GM12801 (cell line): ENCODE measurements around the gene FRRS1L.

Experiments used
- TF ChIP-seq, protein P1 (sequence below): IDR thresholded peaks from one replicate; pipeline ENCODE4 v1.5.1; 2011; ENCODE audit warnings: control low read depth; ENCODE audit not compliant: insufficient read length; ENCODE audit errors: extremely low read depth

FRRS1L gene

DNA sequence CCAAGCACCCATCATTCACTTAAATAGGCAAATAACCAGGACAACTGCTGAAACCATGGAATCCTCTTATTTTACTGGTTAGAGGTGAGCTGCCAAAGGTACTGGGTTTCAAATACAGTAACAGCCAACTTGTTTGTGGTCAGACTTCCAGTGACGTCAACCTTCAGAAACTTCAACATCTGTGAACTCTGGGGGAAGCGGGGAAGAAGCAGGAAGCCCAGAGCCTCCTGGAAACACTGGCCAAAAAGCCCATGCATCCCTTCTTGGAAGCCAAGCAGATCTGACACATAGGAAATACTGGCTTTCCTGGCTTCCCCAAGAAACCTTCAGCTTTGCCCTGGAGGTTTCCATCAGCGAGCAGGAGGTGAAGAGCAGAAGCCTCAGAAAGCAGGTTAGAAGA lies 4.9 kb upstream of the FRRS1L start:
- TF ChIP-seq, protein P1, sequence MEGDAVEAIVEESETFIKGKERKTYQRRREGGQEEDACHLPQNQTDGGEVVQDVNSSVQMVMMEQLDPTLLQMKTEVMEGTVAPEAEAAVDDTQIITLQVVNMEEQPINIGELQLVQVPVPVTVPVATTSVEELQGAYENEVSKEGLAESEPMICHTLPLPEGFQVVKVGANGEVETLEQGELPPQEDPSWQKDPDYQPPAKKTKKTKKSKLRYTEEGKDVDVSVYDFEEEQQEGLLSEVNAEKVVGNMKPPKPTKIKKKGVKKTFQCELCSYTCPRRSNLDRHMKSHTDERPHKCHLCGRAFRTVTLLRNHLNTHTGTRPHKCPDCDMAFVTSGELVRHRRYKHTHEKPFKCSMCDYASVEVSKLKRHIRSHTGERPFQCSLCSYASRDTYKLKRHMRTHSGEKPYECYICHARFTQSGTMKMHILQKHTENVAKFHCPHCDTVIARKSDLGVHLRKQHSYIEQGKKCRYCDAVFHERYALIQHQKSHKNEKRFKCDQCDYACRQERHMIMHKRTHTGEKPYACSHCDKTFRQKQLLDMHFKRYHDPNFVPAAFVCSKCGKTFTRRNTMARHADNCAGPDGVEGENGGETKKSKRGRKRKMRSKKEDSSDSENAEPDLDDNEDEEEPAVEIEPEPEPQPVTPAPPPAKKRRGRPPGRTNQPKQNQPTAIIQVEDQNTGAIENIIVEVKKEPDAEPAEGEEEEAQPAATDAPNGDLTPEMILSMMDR, result no peak

DNA sequence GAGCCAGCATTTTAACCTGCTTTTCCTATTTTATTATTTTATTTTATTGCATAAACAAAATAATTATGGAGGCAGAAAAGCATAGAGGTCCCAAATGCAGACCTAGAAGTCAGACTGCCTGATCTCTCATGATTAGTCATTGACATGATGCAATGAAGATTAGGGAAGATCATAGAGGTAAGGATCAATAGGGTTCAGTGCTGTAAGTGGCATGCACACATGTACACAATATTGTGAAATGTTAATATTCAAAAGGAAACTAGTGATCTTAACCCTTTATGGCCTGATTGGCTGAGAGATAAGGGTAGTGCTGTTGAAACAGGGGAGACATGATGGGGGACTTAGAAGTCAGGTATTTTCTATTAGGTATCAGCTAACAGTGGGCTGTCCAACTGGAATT lies 1.1 kb upstream of the FRRS1L start:
- TF ChIP-seq, protein P1, result no peak

DNA sequence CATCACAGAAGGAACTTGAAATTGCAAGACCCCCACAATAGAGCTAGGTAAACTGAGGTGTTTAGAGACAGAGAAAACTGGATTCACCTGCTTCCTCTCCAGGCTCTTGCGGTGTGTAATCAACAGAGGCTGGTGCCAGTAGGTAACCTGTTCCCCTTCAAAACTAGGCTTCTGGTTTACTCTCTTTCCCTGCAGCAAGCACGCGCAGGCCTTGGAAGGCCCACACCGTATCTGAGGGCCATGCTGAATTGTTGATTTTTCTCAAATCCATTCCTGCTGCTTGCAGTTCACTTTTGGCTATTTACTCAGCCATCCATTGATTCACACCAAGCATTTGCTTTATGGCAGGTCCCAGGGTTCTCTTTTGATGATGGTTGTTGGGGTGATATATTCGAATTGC lies 667 bp upstream of the FRRS1L start:
- TF ChIP-seq, protein P1, result no peak

DNA sequence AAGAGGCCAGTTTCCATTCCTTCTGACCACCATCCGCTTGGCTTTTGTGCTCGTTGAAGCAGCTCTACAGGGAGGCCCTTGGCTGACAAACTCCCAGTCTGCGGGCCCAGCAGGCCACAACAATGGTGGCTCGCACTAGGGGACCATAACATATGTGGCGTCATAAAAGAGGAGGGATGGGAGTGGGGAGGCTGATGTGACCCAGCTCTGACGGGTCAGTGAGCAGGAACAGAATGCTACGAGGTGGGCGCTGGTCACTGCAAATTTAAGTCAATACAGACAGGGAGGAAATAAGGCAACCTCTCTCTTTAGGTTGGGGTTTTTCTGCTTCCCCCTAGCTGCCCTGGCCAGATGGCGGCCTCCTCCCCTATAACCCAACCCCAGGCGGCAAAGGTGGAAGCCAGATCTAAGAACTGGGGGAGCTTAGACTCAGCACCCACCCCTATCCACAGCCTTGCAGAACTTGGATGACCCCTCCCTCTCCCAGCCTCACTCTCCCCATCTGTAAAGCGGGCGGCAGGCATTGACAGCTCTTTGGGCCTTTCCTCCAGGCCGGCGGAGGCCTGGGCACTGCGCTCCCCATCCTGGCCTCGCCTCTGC lies 778 bp downstream of the FRRS1L start:
- TF ChIP-seq, protein P1, result no peak

DNA sequence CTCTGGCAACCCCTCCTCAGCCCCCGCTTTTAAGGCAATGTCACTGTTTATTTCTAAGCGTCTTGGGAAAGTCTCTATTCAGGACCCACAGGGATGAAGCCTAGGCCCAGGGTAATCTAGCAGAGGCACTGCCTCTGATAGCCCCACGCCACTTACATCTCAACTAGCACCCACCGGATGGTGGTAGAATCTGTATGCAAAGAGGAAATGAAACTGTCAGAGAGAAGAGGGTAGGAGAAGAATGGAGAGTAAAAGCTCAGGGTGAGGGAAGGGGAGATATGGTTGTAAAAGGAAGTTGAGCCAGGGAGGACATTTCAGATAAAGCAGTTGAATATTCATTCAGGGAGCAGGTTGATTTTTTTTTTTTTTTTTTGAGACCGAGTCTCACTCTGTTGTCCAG lies 3.0 kb downstream of the FRRS1L start:
- TF ChIP-seq, protein P1, result no peak

DNA sequence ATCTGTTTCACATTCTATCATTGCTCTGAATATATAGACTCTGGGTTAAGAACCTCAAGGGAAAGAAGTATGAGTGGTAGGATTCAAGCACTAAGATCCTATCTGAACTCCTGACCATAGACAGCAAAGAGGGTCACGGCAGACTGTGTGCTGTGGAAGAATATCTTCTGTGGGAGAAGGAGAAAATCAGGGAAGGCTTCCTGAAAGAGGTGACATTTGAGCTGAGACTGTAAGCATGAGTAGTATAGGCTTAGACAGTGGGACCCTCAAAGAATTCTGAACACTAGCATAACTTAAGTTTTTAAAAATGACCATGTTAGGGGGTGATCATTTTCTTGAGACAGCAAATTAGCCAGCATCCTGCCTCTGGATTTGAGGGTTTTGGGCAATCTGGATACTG lies 3.9 kb downstream of the FRRS1L start:
- TF ChIP-seq, protein P1, result no peak

DNA sequence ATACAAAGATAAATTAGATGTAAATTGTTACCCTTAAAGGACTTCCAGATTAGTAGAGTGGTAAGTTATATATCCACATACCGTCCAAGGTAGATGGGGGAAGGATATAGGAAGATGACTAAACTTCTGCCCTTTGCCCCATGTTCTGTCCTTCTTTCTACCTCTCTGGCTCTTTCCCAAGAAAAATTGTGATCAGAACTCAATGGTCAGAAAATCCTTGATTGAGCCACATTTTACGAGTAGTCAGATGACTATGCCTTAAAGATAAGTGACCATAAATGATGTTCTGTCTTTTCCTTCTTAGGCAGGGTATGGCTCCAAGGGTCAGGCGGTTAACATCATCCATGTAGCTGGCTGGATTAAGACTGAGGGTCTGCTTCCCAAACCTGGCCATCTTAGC lies 4.4 kb downstream of the FRRS1L start:
- TF ChIP-seq, protein P1, result no peak
